ENCODE data around the gene OGFR.

- TF ChIP-seq CTCF (IDR thresholded peaks at IDR 0.05): no peak
- no peak for TF ChIP-seq EZH2 (IDR thresholded peaks at IDR 0.05; ENCODE audit: borderline replicate concordance, insufficient read depth, low read depth, low read length, poor library complexity, severe bottlenecking)
Observed at GRCh38 chr20:62852841-62853240, 48.2 kb downstream of the OGFR start.

Measured in B cell (primary cell).